GM12873 (cell line): Measurements from ENCODE around the gene PITPNC1.

ENCODE experiments used
- CTCF ChIP-seq: IDR thresholded peaks from 2 replicates; pipeline ENCODE4 v1.5.1; 2012; ENCODE audit warnings: low read depth, mild to moderate bottlenecking, moderate library complexity, low read length, control low read depth; ENCODE audit not compliant: insufficient read depth; ENCODE audit errors: missing control alignments

The PITPNC1 gene

DNA sequence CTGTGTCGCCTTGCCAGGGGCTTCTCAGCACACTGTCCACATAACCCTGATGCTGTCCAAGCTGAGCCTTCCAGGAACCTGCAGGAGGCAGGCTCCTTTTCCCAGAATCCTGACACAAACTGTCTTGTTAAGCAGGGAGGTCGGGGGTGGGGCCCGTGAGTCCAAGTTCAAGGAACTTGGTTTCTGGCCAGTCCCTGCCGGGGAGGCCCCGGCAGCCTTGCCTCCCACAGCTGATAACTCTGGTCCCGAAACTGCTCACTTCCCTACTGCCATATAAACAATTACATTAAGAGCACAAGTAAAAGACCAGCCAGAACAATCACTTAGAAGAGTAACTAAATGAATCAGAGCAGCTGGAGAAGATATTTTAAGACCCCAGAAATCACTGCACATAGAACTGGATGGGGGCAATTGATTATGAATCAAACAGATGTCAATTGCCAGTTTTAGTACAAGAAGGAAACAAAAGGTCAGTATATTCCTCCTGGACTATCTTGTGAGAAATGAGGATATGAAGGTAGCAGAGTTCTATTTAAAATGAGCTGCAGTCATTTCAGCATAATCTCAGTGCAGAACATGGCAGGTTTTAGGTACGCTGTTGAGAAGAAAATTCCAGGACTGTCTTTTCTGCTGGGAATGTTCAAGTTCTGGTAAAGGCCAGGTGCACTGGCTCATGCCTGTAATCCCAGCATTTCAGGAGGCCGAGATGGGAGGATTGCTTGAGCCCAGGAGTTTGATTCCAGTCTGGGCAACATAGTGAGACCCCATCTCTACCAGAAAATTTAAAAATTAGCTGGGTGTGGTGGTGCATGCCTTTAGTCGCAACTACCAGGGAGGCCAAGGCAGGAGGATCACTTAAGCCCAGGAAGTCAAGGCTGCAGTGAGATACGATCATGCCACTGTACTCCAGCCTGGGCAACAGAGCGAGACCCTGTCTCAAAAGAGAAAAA, 169.8 kb downstream of the PITPNC1 start:
- no peak for TF ChIP-seq CTCF

DNA sequence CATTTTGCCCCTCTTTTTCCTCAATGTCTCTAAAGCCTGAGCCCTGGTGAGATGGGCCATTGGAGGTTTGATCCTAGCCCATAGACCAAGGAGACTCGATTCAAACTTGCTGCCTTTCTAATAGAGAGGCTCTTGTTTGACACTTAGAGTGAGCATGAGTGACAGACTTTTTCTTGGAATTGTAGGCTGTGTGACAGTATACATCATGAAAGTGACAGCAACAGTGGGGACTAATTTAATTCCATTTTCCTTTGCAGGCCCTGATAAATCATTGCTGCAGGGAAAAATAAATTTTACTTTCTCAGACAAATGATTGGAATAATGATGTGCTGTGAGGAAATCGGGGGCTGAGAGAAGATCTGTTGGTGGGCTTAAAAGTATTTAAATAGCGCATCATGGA, 171.6 kb downstream of the PITPNC1 start:
- no peak for TF ChIP-seq CTCF

- no peak for TF ChIP-seq CTCF
Measured at GRCh38 chr17:67549820-67550219, 172.7 kb downstream of the PITPNC1 start.

GRCh38 chr17:67554634-67555033, 177.6 kb downstream of the PITPNC1 start:
- no peak for TF ChIP-seq CTCF

GRCh38 chr17:67555855-67556254, 178.8 kb downstream of the PITPNC1 start:
- no peak for TF ChIP-seq CTCF

DNA sequence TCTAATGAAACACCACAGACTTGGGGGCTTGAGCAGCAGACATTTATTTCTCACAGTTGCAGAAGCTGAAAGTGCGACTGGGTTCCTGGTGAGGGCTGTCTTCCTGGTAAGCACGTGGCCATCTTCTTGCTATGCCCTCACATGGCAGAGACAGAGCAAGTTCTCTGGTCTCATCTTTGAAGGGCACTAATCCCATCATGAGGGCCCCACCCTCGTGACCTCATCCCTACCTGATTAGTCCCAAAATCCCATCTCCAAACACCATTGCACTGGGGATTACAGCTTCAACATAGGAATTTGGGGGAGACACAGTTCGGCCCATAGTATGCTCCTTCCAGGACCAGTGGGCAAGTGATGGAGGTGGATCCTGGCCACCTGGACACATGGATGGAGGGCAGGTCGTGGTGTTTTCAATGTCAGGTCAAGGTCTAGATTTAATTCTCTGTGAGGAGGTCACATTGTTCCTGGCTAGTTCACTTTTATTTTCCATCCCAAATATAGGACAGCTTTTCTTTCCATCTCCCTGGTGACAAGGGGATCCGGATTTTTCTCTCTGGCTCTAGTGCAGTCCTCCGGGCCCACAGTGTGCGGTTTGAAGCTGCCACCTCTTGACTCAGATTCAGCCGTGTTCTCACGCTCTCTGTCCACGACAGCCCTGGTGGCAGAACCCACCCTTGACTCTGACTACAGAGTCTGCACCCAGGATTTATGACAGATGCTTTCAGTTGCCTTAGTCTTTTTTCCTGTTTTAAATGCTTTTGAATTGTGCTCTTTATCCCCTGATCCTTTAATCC, 180.2 kb downstream of the PITPNC1 start:
- TF ChIP-seq CTCF, result no peak

- TF ChIP-seq CTCF, result no peak
Measured at GRCh38 chr17:67557921-67558320, 180.8 kb downstream of the PITPNC1 start.
